Activated B cell treated with CpG ODN at 0.5 μM for 24 hours (primary cell): ENCODE measurements around the gene OR2L2. TPM values are rescaled to one million over a fixed set of nuclear protein-coding genes. Genes with fewer than 3 reads are reported as not detected.
"Not testable (repeated sequence)": the region's sequence is repeated elsewhere in the genome, so short reads cannot be mapped to it uniquely, and the experiment has no call there.

Source experiments
- ATAC-seq: fragments of 200-7000 bp; cut with Tn5 transposase; one replicate; pipeline ENCODE4 v1.10.0; 2021; ENCODE audit warnings: low read depth, mild to moderate bottlenecking, moderate library complexity
- CTCF ChIA-PET: fragments of 350-600 bp; sonication (Branson Sonifier 250); formaldehyde crosslinking; loops from one replicate; lab custom pipeline; 2021; ENCODE audit warnings: antibody characterized with exemption; lab: Charles Lee
- POLR2A ChIA-PET: fragments of 350-600 bp; sonication (Branson Sonifier 250); formaldehyde crosslinking; loops from one replicate; lab custom pipeline; 2021; ENCODE audit warnings: antibody characterized with exemption; lab: Charles Lee
- DNase-seq: peaks from one replicate; pipeline ENCODE4 v3.0.0; 2022
- H3K27ac Mint-ChIP-seq: one replicate; pipeline ENCODE4 v1.8.0; 2020; ENCODE audit warnings: mixed read lengths
- H3K27me3 Mint-ChIP-seq: one replicate; pipeline ENCODE4 v1.8.0; 2021; ENCODE audit warnings: mixed read lengths
- H3K36me3 Mint-ChIP-seq: one replicate; pipeline ENCODE4 v1.8.0; 2021; ENCODE audit warnings: low read depth, mixed read lengths
- H3K4me1 Mint-ChIP-seq: one replicate; pipeline ENCODE4 v1.8.0; 2021; ENCODE audit warnings: mixed read lengths
- H3K4me3 Mint-ChIP-seq: one replicate; pipeline ENCODE4 v1.8.0; 2020; ENCODE audit warnings: mild to moderate bottlenecking, mixed read lengths
- H3K9me3 Mint-ChIP-seq: one replicate; pipeline ENCODE4 v1.8.0; 2020; ENCODE audit warnings: mixed read lengths
- CTCF ChIP-seq: fragments of 200-600 bp; IDR thresholded peaks from one replicate; pipeline ENCODE4 v1.8.0; 2022; ENCODE audit warnings: antibody characterized with exemption, mild to moderate bottlenecking
- intact Hi-C: fragments of 100-400 bp; cut with micrococcal nuclease; formaldehyde crosslinking; loops from one replicate; pipeline ENCODE4 v1.15.1; 2024
- total RNA-seq: library from RNA; stranded (reverse); gene quantifications from 2 replicates; pipeline ENCODE4 v1.2.3, GENCODE V29; 2022

OR2L2 gene
- total RNA-seq, 1 donor from 2014 or later: 0.18 TPM

GRCh38 chr1:248047008-248047407 is 17.1 kb downstream of the OR2L2 start:
- Mint-ChIP-seq H3K4me3 (no peak overlapping the region), H3K9me3 (peaks cover 3% of the 10 kb centered on the region), H3K27me3 (no peaks in the 10 kb centered on the region), H3K27ac (no peak overlapping the region), H3K36me3 (no peaks in the 10 kb centered on the region), H3K4me1 (no peaks in the 10 kb centered on the region)
- ChIA-PET CTCF (no interaction called here), POLR2A (no interaction called here)
- TF ChIP-seq CTCF: no peak
- no peak for DNase-seq
- no peak for ATAC-seq
- intact Hi-C loops: no loop called here

- Mint-ChIP-seq H3K27me3 (no peaks in the 10 kb centered on the region), H3K27ac (no peak overlapping the region), H3K36me3 (no peaks in the 10 kb centered on the region), H3K9me3 (peaks cover 8% of the 10 kb centered on the region), H3K4me3 (no peak overlapping the region), H3K4me1 (no peaks in the 10 kb centered on the region)
- no peak for TF ChIP-seq CTCF
- DNase-seq (no peak), ATAC-seq (no peak)
- POLR2A ChIA-PET: no interaction called here
- CTCF ChIA-PET: no interaction called here
- intact Hi-C loops: no loop called here
These were observed 24.8 kb downstream of the OR2L2 start for GRCh38 chr1:248054671-248055070.

- Mint-ChIP-seq H3K27me3 (no peaks in the 10 kb centered on the region), H3K36me3 (no peaks in the 10 kb centered on the region), H3K27ac (no peak overlapping the region), H3K4me3 (no peak overlapping the region), H3K4me1 (no peaks in the 10 kb centered on the region), H3K9me3 (peaks cover 8% of the 10 kb centered on the region)
- TF ChIP-seq CTCF: no peak
- ATAC-seq (no peak), DNase-seq (no peak)
- intact Hi-C loops: no loop called here
- ChIA-PET POLR2A (no interaction called here), CTCF (no interaction called here)
These were observed 25.4 kb downstream of the OR2L2 start for GRCh38 chr1:248055261-248055660.

- no peak for ATAC-seq
- ChIA-PET CTCF (no interaction called here), POLR2A (no interaction called here)
- Mint-ChIP-seq H3K9me3 (peaks cover 4% of the 10 kb centered on the region), H3K36me3 (no peaks in the 10 kb centered on the region), H3K27me3 (no peaks in the 10 kb centered on the region), H3K4me1 (no peaks in the 10 kb centered on the region), H3K4me3 (no peak overlapping the region), H3K27ac (no peak overlapping the region)
- no peak for DNase-seq
- TF ChIP-seq CTCF: no peak
- intact Hi-C loops: no loop called here
These were observed 35.2 kb downstream of the OR2L2 start for GRCh38 chr1:248065071-248065470.

GRCh38 chr1:248065604-248066003 is 35.7 kb downstream of the OR2L2 start:
- Mint-ChIP-seq H3K4me3 (no peak overlapping the region), H3K27me3 (no peaks in the 10 kb centered on the region), H3K9me3 (peaks cover 6% of the 10 kb centered on the region), H3K36me3 (no peaks in the 10 kb centered on the region), H3K27ac (no peak overlapping the region), H3K4me1 (no peaks in the 10 kb centered on the region)
- intact Hi-C loops: no loop called here
- ATAC-seq (no peak), DNase-seq (no peak)
- POLR2A ChIA-PET: no interaction called here
- CTCF ChIA-PET: no interaction called here
- no peak for TF ChIP-seq CTCF

GRCh38 chr1:248083864-248084263 is 54.0 kb downstream of the OR2L2 start:
- CTCF ChIA-PET: not testable (repeated sequence)

More at GRCh38 chr1:248083864-248084263, 54.0 kb downstream of the OR2L2 start:
- H3K27ac Mint-ChIP-seq, DNase-seq, H3K4me1 Mint-ChIP-seq, H3K4me3 Mint-ChIP-seq, intact Hi-C loops, POLR2A ChIA-PET, ATAC-seq, H3K27me3 Mint-ChIP-seq, H3K9me3 Mint-ChIP-seq, H3K36me3 Mint-ChIP-seq: not testable (repeated sequence)
